GM18502 (cell line): ENCODE data around the gene RESP18.

Experiments used
- ATAC-seq: cut with Tn5 transposase; IDR thresholded peaks from one replicate; pipeline ENCODE4 v1.9.1; 2021; ENCODE audit warnings: mild to moderate bottlenecking; ENCODE audit not compliant: unreplicated experiment, poor library complexity

The RESP18 gene

GRCh38 chr2:219332542-219332941, at the start of gene RESP18:
Gene RESP18, minus strand, starts transcription at chr2:219332744.
- ATAC-seq, result no peak

GRCh38 chr2:219381448-219381847, 48.9 kb upstream of the RESP18 start:
- ATAC-seq, result no peak

GRCh38 chr2:219380926-219381325, 48.4 kb upstream of the RESP18 start:
- no peak for ATAC-seq

- ATAC-seq, result no peak
Observed at GRCh38 chr2:219378163-219378851, 45.8 kb upstream of the RESP18 start.

- ATAC-seq, result no peak
Observed at GRCh38 chr2:219369447-219369861, 36.9 kb upstream of the RESP18 start.

GRCh38 chr2:219368690-219369191, 36.2 kb upstream of the RESP18 start:
- no peak for ATAC-seq

GRCh38 chr2:219362524-219363164, 30.1 kb upstream of the RESP18 start:
- peak; percentile 88 for ATAC-seq

GRCh38 chr2:219362072-219362471, 29.5 kb upstream of the RESP18 start:
- peak; percentile 9 for ATAC-seq

- ATAC-seq, result no peak
Observed at GRCh38 chr2:219358170-219359075, 25.9 kb upstream of the RESP18 start.

GRCh38 chr2:219356834-219357233, 24.3 kb upstream of the RESP18 start:
- no peak for ATAC-seq

- no peak for ATAC-seq
Observed at GRCh38 chr2:219354582-219354981, 22.0 kb upstream of the RESP18 start.

- ATAC-seq, result no peak
Observed at GRCh38 chr2:219353129-219353528, 20.6 kb upstream of the RESP18 start.

- peak; percentile 75 for ATAC-seq
Observed at GRCh38 chr2:219352448-219353023, 20.0 kb upstream of the RESP18 start.

GRCh38 chr2:219350710-219351221, 18.2 kb upstream of the RESP18 start:
- ATAC-seq, result no peak

GRCh38 chr2:219350215-219350614, 17.7 kb upstream of the RESP18 start:
- no peak for ATAC-seq

GRCh38 chr2:219344751-219345430, 12.3 kb upstream of the RESP18 start:
- ATAC-seq, result no peak

- no peak for ATAC-seq
Observed at GRCh38 chr2:219335373-219335786, 2.8 kb upstream of the RESP18 start.

- ATAC-seq, result no peak
Observed at GRCh38 chr2:219334076-219334475, 1.5 kb upstream of the RESP18 start.

GRCh38 chr2:219331560-219332213, 857 bp downstream of the RESP18 start:
- ATAC-seq, result no peak
